ENCODE measurements around the gene AIP. TPM values are rescaled to one million over a fixed set of nuclear protein-coding genes. Genes with fewer than 3 reads are reported as not detected.

AIP gene
- 59.2 and 72.4 TPM in 2 replicates for total RNA-seq

DNA sequence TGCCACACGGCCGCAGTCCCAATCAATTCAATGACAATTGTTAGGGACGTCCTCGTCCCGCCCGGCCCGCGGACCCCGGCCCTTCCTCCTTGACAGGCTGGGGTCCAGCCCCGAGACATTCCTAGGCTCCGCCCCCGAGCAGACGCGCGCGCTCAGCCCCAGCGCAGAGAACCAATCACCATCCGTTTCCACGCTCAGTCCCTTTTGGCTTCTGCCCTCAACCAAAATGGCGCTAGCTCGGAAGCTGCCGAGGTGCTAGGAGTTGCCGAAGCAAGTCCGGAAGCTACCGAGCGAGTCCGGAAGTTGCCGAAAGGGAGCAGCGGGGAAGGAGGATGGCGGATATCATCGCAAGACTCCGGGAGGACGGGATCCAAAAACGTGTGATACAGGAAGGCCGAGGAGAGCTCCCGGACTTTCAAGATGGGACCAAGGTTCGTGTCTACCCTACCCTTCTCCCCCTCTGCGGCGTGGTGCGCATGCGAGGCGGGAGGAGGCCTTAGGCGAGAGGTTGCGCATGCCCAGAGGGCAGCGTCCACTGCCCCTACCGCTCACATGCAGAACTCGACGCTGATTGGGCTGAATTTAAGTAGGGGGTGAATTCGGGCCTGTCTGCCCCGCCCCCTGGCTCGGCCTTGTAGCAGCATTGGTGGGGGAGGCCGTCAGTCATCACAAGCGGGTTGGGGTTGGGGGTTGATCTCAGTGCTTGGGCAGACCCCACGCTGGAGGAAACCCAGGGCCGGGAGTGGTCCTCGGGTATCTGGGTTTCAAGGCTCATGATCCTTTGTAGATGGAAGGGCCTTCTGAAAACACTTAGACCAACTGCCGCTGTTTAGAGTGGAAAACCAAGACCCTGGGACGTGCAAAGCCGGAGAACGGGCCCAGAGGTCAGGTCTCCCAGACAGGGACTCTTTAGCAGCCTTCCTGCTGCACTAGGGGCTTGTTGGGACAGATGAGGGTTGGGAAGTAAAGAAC is at the start of gene AIP:
TSS of gene AIP (plus strand) at position 200 of the 972 bp plus-strand sequence. CDS start at position 333, 133 bp downstream.

DNA sequence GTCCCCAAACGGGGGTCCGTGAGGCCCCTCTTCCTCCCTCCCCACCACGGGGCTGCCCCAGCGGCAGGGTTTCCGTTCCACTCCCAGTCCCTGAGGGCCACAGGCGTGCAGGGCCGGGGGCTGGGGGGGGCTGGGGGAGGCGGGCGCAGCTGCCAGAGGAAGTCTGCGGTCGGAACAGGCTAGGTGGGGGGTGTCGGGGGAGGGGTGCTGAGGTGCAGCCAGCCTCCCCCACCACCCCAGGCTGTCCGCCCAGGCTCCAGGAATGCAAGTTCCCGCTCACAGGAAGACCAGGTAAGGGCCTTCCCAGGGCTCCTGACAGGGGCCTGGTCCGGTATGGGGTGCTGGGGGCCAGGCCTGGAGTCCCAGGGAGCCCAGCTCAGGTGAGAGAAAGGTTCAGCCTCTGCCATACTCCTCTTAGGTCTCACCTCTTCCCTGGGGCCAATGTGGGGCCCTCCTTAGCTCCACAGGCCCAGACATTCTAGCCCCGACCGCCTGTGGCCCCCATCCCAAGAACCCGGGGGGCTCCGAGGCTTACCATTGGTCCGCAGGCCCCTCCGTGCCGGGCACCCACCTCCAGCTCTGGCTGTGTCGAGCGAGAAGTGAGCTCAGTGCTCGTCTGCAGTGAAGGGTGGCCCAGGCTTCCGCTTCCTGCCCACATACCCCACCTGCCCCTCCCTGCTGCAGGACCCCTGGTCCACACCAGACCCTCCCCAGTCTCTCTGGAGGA is 45.6 kb upstream of the AIP start, which contains the start of gene PTPRCAP:
TSS of gene PTPRCAP (minus strand) at position 601 of the 727 bp plus-strand sequence. CDS start at position 538, 63 bp downstream.

DNA sequence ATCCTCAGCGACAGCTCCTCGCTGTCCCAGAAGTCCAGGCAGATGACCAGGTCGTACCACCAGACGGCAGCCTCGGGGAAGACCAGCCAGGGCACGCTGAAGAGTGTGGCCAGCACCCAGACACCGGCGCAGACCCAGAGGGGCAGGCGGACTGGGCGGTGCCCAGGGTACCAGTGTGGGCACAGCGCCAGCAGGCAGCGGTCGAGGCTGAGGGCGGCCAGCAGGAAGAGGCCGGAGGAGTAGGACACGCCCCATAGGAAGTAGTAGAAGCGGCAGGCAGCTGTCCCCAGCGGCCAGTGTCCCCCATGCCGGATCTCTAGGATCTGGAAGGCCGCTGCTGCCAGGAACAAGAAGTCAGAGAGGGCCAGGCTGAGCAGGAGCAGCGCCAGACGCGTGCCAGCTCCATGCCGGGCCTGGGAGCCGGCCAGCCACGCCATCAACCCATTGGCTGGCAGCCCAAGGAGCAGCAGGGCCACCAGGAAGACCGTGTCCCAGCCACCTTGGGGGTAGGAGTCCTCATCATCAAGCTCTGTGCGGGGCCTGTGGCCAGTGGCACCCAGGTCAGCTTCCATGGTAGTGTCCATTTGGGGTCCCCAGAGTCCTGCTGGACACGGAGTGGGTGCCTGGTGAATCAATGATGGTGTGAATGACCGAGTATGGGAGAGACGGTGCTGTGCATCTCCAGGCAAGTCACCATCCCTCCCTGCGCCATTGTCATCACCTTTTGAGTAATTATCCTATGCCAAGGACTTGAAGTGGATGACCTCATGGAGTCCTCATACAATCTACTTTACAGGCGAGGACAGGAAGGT is 30.5 kb upstream of the AIP start, which contains the start of gene GPR152:
TSS of gene GPR152 (minus strand) at position 589 of the 812 bp plus-strand sequence. CDS start at position 584, 5 bp downstream.

DNA sequence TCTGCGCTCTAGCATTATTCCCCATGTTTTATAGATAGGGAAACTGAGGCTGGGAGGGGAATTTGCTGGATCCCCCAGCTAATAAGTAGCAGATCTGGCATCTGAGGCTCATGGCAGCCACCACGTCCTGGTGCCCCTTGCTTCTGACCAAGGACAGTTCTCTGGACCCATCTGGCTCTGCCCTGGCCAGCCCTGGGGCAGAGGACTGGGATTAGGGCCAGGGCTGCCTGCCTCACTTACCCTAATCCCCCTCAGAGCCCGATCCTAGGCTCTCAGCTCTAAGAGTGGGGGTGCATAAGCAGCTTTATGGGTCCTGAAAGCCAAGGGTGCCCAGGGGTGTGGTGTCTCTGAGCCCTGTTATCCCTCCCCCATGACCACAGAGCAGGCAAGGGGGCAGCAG is 27.8 kb upstream of the AIP start, which contains the start of gene CABP4:
TSS of gene CABP4 (plus strand) at position 301 of the 400 bp plus-strand sequence. CDS start at position 371, 70 bp downstream.

DNA sequence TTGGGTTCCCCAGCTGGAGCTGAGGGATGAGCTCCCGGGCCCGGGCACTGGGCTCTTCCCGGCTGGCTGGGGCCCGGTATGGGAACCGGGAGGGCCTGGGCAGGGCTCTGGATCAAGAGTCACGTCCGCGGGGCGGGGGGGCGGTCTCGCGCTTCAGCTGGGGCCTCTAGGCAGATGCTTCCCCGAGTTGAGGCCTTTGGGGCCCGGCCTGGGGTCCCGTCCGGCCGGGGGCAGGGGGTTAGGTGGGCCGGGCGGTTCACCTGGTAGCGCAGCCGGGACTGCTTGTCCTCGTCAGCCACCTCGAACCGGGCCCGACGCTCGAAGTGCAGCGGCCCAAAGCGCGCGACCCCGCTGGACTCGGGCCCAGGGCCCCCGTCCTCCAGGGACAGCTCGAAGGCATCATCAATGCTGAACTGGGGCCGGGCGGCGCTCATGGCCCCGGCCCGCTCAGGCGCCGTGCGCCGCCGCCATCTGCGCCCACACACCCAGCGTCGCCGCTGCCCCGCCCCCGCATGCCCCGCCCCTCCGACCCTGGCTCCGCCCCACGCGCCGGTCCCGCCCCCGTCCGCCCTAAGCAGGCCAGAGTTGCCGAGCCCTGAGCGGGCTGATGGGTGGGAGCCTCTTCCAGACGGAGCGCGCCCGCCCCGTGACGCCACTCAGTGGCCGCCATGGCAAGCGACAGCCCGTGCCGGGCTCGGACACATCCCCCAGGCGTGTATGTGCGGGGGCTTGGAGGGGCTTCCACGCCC is 13.9 kb upstream of the AIP start, which contains the start of gene TMEM134:
TSS of gene TMEM134 (minus strand) at position 493 of the 749 bp plus-strand sequence. CDS start at position 434, 59 bp downstream.

DNA sequence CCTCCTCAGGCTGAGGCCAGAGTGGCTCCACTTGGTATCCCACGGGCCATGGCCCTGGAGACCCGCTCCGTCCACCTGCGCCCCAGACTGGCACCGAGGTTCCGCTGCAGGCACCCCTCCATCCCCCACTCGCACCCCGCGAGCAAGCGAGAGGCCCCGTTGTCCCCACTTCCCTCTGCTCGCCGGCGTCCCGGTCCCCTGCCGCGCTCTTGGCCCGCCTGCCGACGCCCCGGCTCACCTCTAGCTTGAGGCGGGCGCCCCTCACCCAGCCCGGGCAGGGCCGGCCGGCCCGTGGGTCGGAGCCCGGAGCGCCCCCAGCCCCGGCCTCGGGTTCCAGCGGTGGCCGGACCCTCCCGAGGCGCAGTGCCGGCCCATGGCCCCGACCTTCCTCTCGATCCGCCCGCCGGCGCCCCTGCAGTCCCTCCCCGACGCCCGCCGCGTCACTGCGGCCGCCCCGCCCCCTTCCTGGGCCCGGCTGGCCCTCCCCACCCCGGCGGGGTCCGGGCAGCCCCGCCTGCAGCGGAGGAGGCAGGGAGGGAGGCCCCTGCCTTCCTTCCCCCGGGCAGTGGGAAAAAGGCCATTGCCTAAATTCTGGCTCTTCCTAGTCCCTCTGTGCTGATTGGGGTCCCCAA is 22.2 kb downstream of the AIP start, which contains the start of gene PITPNM1:
TSS of gene PITPNM1 (minus strand) at position 414 of the 632 bp plus-strand sequence. CDS start 1,183 bp downstream, outside the sequence.

DNA sequence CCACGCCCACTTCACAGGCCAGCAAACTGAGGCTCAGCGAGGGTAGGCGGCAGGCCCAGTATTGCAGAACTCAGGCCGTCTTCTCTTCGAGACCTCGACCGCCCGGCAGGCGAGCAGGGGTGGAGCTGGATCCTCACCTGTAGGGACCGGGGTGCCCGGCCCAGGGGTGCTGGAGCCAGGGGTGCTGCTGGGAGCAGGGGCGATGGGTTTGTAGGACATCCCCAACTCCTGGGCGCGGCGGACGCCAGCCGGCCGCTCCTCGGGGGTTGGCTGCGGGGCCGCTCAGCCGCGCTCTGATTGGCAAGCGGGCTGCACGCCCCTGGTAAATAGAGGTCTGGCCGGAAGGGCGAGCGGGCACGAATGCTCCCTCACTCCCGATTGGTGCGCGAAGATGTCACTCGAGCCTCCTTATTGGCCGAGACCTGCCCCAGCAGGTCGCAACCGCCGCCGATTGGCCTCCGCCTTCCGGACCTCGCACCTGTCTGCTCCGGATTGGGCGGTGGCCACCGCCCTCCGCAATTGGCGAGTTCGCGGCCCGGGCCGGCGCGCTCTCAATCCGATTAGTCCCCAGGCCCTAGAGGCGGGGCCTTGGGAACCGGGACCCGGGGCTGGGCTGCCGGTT is 25.1 kb downstream of the AIP start, which contains the start of gene CDK2AP2:
TSS of gene CDK2AP2 (minus strand) at position 299 of the 622 bp plus-strand sequence. CDS start at position 219, 80 bp downstream.

DNA sequence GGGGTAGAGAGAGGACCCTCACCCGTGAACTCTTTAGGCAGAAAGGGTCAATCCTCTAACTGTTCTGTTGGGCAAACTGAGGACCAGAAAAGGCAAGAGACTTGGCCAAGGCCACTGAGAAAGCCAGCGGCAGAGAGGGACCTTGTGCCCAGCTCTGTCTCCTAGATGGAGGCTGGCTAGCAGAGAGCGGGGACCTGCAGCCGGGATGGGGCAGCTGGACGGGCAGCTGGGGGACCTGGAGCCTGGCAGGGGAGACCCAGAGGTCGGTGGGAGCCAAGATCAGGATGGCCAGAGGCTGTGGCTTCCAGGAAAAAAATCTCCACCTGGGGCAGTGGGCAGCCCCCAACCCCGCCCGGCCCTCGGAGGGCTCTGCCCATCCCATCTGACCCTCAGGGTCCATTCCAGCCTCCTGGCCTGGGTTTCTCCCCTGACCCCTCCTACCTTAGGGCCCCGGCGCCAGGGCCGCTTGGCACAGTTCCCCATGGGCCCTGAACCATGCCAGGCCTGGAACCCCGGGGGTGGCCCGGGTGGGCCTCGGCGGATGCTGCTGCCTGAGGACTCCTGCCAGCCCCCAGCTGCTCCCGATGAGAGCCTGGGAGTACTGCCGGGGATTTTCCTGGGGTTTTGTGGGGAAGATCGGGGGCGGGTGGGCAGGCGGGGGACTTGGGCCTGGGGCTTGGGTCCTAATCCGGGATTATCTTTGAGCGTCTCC is 40.2 kb downstream of the AIP start, which contains the start of gene CABP2:
TSS of gene CABP2 (minus strand) at position 603 of the 712 bp plus-strand sequence. CDS start at position 483, 120 bp downstream.

Other genes starting within 250 kb of the AIP start
- 38.7 and 58.7 TPM in 2 replicates for gene GRK2, start 216.6 kb upstream of the AIP start, total RNA-seq
- gene ANKRD13D, start 193.7 kb upstream of the AIP start, total RNA-seq: 22.5 and 26.9 TPM in 2 replicates
- 10.0 and 39.9 TPM in 2 replicates for gene SSH3, start 179.5 kb upstream of the AIP start, total RNA-seq
- 134 and 176 TPM in 2 replicates for gene POLD4, start 129.5 kb upstream of the AIP start, total RNA-seq
- gene CLCF1, start 109.4 kb upstream of the AIP start, total RNA-seq: 14.6 and 18.1 TPM in 2 replicates
- gene RAD9A, start 91.0 kb upstream of the AIP start, total RNA-seq: 4.2 and 4.7 TPM in 2 replicates
- gene PPP1CA, start 81.2 kb upstream of the AIP start, total RNA-seq: 172 and 194 TPM in 2 replicates
- not detected in 2 replicates for gene TBC1D10C, start 78.9 kb upstream of the AIP start, total RNA-seq
- 0.49 TPM in 1 of 2 replicates, not detected in the other for gene CARNS1, start 67.3 kb upstream of the AIP start, total RNA-seq
- 46.3 and 51.8 TPM in 2 replicates for gene RPS6KB2, start 54.5 kb upstream of the AIP start, total RNA-seq
- 2.0 TPM in 1 of 2 replicates, not detected in the other for gene PTPRCAP, start 45.3 kb upstream of the AIP start, total RNA-seq
- 71.1 and 73.1 TPM in 2 replicates for gene CORO1B, start 39.5 kb upstream of the AIP start, total RNA-seq
- gene GPR152, start 30.3 kb upstream of the AIP start, total RNA-seq: not detected in 2 replicates
- gene CABP4, start 27.7 kb upstream of the AIP start, total RNA-seq: not detected in 2 replicates
- gene TMEM134, start 13.8 kb upstream of the AIP start, total RNA-seq: 32.7 and 46.2 TPM in 2 replicates
- gene PITPNM1, start 22.3 kb downstream of the AIP start, total RNA-seq: 37.5 and 38.1 TPM in 2 replicates
- 33.5 and 54.3 TPM in 2 replicates for gene CDK2AP2, start 25.1 kb downstream of the AIP start, total RNA-seq
- gene CABP2, start 40.4 kb downstream of the AIP start, total RNA-seq: not detected in 2 replicates
- gene GSTP1, start 100.8 kb downstream of the AIP start, total RNA-seq: 1,161 and 1,414 TPM in 2 replicates
- gene NDUFV1, start 123.9 kb downstream of the AIP start, total RNA-seq: 199 and 234 TPM in 2 replicates
- gene NUDT8, start 146.9 kb downstream of the AIP start, total RNA-seq: 4.1 and 14.6 TPM in 2 replicates
- not detected in 2 replicates for gene TBX10, start 156.7 kb downstream of the AIP start, total RNA-seq
- gene ACY3, start 167.7 kb downstream of the AIP start, total RNA-seq: not detected in 2 replicates
- not detected in 2 replicates for gene ALDH3B2, start 191.6 kb downstream of the AIP start, total RNA-seq

Data from cardiac atrium fibroblast (primary cell).